ENCODE results near the gene ERC2. TPM values are rescaled to one million over a fixed set of nuclear protein-coding genes. Genes with fewer than 3 reads are reported as not detected.

Gene ERC2
- total RNA-seq, 2 donors from 2014 or later: 0.14 TPM; not detected in 1

DNA sequence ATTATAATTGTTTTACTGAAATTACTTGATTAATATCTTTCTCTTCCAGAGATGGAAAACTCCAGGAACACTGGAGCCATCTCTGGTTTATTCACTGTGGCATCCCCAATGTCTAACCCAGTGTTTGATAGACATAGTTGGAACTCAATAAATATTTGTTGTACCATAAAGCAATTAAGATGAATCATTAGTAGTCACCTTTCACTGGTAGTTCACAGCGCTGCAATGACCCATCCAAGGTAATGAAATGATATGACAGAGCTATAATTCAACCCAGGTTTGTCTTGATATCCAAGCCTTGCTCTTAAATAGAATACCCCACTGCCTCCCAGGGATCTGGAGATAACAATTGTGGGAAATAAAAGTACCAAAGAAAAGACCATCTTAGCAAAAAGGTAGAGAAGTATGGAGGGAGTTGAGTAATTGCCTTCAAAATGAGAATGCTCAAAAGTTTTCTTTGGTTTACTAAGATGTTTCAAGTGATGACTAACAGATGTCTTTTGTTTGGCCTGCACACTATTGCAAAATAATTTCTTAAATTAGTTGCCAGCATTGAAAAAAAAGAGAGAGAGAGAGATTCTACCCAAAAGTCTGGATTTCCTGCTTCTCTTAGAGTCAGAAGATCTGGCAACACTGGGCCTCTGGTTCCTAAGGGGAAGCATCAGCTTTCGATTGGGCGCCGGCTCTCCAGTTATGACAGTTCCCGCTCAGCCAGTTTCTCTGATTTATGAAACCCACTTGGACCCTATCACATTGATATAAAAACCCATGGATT lies 348.5 kb downstream of the ERC2 start:
- DNase-seq (peak in 1 of 2 donors; percentile 6), ATAC-seq (no peak)
- intact Hi-C loops (cut with DNase I, micrococcal nuclease): no loop called here

DNA sequence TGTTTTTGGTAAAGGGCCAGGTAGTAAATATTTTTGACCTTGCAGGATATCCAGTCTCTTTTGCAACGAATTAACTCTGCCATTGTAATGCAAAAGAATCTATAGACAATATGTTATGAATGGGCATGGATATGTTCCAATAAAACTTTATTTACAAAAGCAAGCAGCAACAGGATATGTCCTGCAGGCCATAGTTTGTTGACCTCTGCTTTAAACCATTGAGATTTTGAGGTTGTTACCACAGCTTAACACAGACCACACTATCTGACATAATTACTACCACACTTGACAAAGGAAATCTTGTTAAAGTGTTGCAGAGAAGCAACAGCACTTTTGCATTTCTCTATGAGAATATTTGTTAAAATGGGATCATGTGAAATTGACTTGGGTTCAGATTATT lies 349.3 kb downstream of the ERC2 start:
- no peak for DNase-seq
- intact Hi-C loops (cut with DNase I, micrococcal nuclease): no loop called here
- no peak for ATAC-seq

DNA sequence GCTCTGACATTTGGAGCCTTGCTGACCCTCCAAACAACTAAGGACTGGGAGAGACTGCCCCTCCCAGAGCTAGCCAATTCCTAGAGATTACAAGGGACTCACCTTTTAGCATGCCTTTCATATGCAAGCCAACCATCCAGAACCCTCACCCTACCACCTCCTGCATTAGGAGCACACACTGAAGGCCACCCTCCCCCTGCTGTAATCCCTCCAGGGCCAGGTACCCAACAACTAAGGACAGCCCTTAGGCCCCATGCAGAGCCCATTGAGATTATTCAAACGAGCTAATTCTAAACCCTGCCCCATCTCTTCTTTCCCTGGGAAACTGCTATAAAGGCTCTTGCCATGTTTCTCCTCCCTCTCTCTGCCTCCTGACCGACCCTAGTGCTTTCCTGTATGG lies 352.6 kb downstream of the ERC2 start:
- DNase-seq: no peak
- ATAC-seq: no peak
- intact Hi-C loops (cut with DNase I, micrococcal nuclease): no loop called here

DNA sequence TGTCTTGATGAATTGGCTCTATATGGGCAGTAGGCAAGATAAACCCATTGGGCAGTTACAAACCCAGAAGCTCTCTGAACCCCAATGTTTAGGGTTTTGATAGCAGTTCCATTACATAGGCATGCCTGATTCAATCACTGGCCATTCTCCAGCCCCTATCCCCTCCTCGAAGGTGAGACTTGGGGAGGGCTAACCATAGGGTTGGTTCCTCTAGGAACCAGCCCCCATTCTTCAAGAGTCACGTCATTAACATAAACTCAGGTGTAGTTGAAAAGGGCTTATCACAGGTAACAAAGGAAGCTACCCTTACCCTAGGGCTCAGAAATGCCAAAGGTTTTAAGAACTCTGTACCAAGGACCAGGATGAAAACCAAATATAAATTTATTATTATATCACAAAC lies 353.1 kb downstream of the ERC2 start:
- intact Hi-C loops (cut with DNase I, micrococcal nuclease): no loop called here

DNA sequence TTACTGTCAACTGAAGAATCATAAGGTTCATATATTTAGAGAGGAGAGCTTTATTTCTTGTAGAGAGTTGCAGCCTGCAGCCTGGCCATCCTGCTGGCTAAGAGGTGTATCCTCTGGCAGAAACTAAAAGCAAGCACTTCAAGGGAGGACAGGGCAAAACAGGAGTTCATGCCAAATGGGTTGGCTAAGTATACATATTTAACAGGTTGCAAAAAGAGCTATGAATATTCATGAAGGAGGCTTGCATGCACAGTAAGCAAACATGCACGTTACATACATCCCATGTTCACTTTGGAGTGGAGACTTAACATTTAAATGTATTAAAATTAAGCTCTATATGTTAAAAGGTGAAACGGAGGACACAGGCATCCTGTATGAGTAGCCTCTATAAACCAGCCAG lies 354.4 kb downstream of the ERC2 start:
- intact Hi-C loops (cut with DNase I, micrococcal nuclease): no loop called here
- DNase-seq (no peak), ATAC-seq (no peak)

More for the DNA sequence above, 353.1 kb downstream of the ERC2 start:
- ATAC-seq (no peak), DNase-seq (no peak)

DNA sequence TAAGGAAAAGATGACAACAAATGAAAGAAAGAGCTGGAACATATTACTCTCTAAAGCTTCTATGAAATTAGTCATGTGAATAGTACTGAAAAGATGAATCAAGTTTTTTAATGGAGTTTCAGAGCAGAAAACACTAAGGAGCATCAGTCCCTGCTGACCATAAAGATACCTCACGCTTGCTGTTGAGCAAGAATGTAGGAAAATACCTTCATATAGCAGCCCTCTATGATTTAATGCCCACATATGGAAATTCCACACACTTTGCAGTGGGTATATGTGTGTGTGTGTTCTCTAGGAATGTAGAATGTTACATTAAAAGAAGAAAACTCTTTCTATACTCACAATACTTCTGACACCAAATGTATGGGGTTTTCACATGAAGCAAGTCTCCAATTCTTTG lies 355.0 kb downstream of the ERC2 start:
- ATAC-seq (no peak), DNase-seq (no peak)
- intact Hi-C loops (cut with DNase I, micrococcal nuclease): no loop called here

DNA sequence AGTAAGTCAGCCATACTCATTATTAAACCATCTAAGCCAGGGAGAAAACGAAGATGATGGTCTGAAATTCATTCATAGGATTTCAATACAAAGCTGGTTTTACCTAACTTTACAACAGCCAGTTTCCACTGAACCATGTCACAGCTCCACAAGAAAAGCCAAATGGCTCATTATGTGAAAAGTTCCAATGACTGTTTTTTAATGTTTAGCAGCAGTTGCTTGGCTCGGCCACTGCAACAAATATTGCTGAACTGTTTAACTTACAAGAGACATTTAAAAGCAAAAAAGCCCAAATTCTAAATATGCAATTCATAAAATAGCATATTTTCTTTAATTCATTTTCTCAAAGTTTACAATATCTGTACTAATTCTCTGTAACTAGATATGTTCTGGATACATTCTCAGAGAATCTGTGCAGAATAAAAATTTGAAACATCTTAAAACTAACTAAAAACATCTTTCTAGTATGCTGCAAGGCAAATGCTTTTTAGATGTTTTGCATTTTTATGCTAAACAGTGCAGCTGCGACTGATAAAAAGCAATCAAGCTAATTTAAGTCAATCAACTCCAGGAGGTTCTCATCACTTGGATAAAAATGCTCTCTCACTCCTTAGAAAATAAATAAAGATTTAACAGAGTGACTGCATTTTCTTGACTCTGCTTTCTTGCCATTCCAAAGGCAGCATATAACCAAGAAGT lies 356.5 kb downstream of the ERC2 start:
- DNase-seq (no peak), ATAC-seq (no peak)
- intact Hi-C loops (cut with DNase I, micrococcal nuclease): no loop called here

DNA sequence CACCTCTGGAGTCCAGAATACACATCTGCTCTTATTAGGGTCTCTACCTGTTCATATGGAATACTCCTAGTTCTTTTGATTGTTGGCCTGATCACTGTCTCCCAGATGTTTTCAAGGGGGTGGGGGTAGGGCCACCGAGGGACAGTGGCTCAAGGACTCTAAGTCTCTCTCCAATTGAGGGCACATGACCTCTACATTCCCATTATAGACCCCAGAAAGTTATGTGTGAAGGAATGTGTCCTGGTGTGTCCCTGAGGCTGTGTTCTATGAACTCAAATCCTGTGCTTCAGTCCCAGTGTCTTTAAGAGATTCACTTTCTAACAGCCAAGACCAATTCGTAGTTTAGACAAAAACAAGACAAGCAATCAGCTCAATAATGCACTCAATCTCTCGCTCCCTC lies 357.4 kb downstream of the ERC2 start:
- no peak for DNase-seq
- ATAC-seq: no peak
- intact Hi-C loops (cut with DNase I, micrococcal nuclease): no loop called here

DNA sequence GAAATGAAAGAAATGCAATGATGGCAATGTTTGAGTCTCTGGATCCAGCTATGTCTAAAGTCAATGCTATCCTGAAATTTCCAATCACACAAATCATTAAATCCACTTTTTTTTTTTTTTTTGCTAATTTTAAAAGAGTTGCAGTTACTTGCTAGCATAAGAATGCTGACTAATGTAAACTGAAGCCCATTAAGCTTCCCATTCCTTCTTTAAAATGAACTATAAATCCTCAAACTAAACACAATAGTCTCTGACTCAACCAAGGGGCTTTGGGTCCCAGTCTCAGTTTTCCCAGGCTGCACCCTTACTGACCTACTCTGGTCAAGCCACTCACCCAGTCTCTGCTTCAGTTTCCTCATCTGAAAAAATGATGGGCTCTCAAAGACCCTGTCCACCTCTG lies 361.1 kb downstream of the ERC2 start:
- ATAC-seq (no peak), DNase-seq (no peak)
- intact Hi-C loops (cut with DNase I, micrococcal nuclease): no loop called here

DNA sequence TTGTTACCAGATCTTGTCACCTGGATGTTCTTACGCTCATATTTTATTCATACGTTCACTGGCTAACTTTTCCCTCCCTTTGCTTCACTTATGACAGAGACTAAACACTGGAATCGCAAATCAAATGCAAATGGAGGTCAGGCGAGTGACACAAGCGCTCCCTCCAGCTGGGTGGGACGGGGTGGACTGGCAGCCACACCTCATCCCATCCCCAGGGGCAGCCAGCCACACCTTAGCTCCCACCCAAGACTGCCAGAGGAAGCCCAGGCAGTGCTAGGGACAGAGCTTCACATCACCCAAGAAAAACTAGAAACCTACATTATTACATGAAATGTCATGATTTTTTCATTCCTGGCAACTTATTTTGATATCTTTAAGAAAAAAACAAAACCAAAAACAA lies 366.2 kb downstream of the ERC2 start:
- no peak for ATAC-seq
- no peak for DNase-seq
- intact Hi-C loops (cut with DNase I, micrococcal nuclease): no loop called here

DNA sequence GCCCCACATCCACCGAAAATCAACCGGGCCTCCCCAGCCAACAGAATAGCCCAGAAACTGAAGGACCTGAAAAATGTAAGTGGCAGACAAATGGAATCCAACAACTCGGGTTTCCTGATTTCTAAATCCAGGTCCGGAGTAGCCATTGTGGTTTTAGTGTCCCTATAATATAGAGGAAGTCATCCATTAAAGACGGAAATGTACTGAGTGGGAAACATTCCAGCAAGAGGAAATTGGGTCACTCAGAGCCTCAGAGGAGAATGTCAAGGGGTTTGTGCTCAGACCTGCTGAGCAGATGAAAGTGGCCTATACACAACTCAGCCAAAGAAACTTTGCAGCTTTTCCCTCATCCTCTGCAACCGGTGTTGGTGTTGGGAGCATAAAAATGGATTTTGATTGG lies 366.7 kb downstream of the ERC2 start:
- intact Hi-C loops (cut with DNase I, micrococcal nuclease): no loop called here
- no peak for DNase-seq
- no peak for ATAC-seq

DNA sequence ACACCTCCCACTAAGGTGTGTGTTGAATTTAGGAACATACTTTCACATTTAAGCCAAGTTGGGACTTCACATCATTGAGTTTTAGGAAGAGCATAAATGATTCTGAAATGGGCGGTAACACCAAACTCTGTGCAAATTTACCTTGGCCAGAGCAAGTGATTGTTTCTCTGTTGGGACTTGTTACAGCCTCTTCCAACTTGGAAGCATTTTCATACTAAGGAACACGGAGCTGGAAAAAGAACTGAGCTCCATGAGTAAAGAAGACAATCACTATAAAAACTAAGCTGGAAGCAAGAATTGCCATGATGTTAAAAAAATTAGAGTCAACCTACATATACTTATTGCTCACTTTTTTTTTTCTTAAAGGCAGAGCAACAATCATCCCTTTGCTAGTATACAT lies 371.3 kb downstream of the ERC2 start:
- intact Hi-C loops (cut with DNase I, micrococcal nuclease): no loop called here
- DNase-seq (no peak), ATAC-seq (no peak)

DNA sequence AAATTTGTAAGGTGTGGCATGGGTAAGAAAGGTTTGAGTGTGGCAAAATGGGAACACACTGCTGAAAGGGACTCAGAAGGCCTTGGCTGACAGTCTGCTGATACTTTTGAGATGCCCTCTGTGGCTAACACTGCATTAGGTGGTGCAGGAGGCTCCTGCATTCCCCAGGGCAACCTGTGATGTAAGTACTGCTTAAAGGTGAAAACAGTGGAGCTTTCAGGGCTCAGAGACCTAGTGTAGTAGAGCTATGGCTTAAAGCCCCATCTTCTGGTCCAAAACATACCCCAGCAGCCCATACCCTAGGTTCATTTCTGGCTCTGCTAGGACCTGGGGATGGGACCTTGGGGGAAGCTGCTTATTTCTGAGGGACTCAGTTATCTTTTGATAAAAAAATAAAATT lies 374.1 kb downstream of the ERC2 start:
- intact Hi-C loops (cut with DNase I, micrococcal nuclease): no loop called here
- ATAC-seq (no peak), DNase-seq (no peak)

DNA sequence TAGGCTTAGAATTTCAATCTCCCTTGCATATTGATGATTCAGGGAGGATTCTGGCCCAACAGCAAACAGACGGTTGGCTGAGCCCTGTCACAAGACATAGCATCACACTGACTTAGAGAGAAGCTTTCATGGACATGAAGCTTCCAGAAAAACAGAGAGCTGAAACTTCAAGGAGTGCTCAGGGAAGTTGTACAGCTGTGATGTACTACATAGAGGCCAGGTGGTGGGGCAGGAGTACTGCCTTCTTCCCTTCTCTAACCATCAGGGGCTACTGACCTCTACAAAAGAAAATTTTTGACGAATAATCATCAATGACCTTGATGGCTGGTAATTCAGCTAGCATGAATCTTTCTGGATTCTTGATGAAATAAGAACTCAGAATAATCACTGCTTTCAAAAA lies 378.5 kb downstream of the ERC2 start:
- ATAC-seq (no peak), DNase-seq (no peak)
- intact Hi-C loops (cut with DNase I, micrococcal nuclease): no loop called here

DNA sequence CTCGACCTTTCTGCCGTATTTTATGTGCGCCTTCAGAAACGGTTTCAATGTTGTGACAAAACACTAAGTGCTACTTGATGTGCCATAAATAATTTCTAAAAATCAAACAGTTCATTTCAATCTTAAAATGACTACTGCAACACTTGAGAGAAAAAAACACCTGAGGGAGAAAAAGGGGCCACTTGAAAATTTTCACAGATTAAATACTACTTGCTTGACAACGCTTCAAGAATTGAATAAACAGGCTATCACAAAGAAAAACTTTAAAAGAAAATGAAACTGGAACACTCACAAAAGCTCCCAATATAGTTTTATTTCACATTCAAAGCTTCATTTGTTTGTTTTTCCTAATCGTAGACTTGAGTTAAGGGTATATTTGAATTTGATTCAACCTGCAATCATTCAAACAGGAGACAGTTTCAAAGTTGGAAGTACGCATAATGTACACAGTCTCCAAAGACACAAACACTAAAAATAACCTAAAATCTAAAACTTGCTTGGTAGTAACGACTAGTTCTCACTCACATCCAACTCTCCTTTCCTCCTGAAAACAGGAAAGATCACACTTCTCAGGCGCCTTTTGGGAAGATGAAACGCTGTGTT lies 380.7 kb downstream of the ERC2 start:
- intact Hi-C loops (cut with DNase I, micrococcal nuclease): no loop called here
- DNase-seq (no peak), ATAC-seq (no peak)

DNA sequence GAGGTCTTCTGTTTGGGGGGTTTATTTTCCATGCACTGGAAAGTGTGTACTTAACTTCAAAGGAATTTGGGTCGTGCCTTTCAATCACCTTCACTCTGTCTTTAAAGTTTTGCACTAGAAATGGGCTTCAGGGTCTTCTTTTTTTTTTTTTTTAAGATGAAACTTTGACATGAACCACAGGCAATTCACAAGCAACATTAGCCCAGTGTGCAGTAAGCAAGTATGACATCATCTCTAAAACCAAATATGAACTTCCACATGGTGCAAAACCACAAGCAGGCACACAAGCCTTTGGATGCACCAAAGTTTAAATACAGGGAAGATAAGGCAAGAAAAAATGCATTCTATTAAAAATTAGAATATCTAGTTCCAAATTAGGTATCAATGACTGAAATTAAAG lies 381.9 kb downstream of the ERC2 start:
- intact Hi-C loops (cut with DNase I, micrococcal nuclease): no loop called here
- ATAC-seq: no peak
- no peak for DNase-seq

DNA sequence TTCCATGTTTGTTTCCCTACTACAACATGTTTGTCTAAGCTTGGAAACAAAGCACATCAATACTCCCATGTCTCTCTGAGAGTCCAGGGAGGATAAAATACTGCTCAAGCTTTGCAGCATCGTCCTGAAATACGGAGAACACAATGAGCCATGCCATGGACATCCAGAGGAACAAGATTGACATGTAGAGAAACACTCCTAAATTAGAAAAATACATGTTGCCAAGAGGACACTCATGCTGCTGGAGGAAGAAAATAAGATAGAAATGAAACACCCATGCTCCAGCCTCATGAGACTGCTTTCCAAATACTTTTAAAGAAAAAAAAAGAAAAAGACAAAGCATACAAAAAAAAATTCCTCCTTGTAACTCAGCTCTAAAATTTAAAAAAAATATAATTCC lies 387.0 kb downstream of the ERC2 start:
- ATAC-seq (no peak), DNase-seq (no peak)
- intact Hi-C loops (cut with DNase I, micrococcal nuclease): no loop called here

DNA sequence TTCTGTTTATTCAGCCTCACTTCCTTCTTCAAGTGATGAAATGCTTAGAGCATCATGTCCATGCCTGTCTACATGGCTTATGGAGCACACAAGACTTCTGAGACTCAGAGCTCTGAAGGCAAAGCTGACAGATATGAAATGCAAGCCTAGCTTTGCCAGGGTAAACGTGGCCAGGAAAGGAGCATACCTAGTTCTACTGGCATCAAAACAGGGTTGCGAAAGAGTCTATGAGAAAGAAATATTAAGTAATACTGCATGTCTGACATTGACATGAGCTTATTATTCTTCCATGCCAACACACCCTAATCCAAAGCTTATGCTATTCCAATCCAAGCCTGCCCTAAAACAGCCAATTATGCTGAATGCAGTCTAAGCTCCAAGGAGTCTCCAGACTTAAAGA lies 391.5 kb downstream of the ERC2 start:
- intact Hi-C loops (cut with DNase I, micrococcal nuclease): no loop called here
- ATAC-seq: no peak

DNA sequence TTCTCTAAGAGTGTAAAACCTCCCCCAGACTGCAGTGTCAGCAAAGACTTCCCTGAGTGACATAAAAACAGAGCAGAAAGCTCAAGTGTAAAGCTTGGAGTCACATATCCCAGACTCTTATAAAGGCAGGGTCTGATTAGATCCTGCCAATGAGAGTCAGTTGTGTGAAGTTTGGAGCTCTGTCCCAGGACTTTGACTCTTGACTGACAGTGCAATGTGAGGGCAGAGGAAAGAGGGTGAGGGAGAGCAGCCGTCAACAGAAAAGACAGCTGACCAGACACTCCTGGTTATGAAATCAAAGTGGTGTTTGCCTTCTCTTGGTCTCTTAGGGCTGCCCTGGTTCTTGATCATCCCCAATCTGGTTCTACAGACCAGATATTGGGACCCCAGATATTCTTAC lies 393.2 kb downstream of the ERC2 start:
- no peak for ATAC-seq
- intact Hi-C loops (cut with DNase I, micrococcal nuclease): no loop called here
- DNase-seq: no peak

More for the DNA sequence above, 391.5 kb downstream of the ERC2 start:
- no peak for DNase-seq

DNA sequence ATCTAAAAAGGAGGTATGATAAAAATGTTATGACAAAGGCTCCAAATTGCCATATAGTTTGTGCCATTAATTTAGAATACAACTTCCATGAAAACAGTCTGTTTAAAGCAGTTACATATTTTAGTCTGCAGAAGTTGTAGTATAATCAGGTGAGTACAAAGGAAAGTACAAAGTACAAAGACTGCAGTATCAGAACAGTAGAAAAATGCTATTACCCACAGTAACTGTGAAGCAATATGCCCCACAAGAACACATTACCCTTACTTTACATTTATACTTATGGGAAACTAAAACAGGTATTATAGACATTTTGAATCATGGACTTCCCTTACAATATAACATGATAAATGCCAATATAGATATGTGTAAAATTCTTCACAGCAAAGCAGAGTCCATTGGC lies 398.5 kb downstream of the ERC2 start:
- DNase-seq (no peak), ATAC-seq (peak; percentile 31)
- intact Hi-C loops (cut with DNase I, micrococcal nuclease): no loop called here
